Neuronal stem cell (in vitro differentiated cells): ENCODE measurements around the gene ING1.

ENCODE experiments used
- DNase-seq: peaks from one replicate; pipeline ENCODE4 v3.0.0-alpha.2; 2013; ENCODE audit warnings: low spot score
- H2AFZ ChIP-seq: one replicate; pipeline ENCODE4 v1.6.1; 2013; ENCODE audit warnings: mild to moderate bottlenecking, low read length, inconsistent platforms
- H2AK5ac ChIP-seq: 2 replicates; pipeline ENCODE4 v1.6.1; 2013; ENCODE audit warnings: low read depth, mild to moderate bottlenecking, inconsistent platforms, low read length, moderate library complexity, mixed read lengths
- H2BK120ac ChIP-seq: 2 replicates; pipeline ENCODE4 v1.6.1; 2013; ENCODE audit warnings: low read depth, mild to moderate bottlenecking, inconsistent platforms, low read length, moderate library complexity, mixed read lengths
- H2BK12ac ChIP-seq: one replicate; pipeline ENCODE4 v1.6.1; 2013; ENCODE audit warnings: low read length, inconsistent platforms
- H2BK15ac ChIP-seq: 2 replicates; pipeline ENCODE4 v1.6.1; 2013; ENCODE audit warnings: mild to moderate bottlenecking, low read length, inconsistent platforms, mixed read lengths
- H2BK5ac ChIP-seq: one replicate; pipeline ENCODE4 v1.6.1; 2013; ENCODE audit warnings: inconsistent platforms, mild to moderate bottlenecking, low read length, moderate library complexity
- H3K14ac ChIP-seq: one replicate; pipeline ENCODE4 v1.6.1; 2013; ENCODE audit warnings: low read length, inconsistent platforms
- H3K18ac ChIP-seq: 2 replicates; pipeline ENCODE4 v1.6.1; 2013; ENCODE audit warnings: low read length, inconsistent platforms
- H3K23ac ChIP-seq: 2 replicates; pipeline ENCODE4 v1.6.1; 2013; ENCODE audit warnings: low read depth, mild to moderate bottlenecking, mixed read lengths, low read length, inconsistent platforms; ENCODE audit not compliant: poor library complexity
- H3K27ac ChIP-seq: replicated peaks from 3 replicates; pipeline ENCODE4 v1.5.1; 2013; ENCODE audit warnings: low read length, inconsistent platforms
- H3K27me3 ChIP-seq, 3 experiments: 2 replicates each; pipeline ENCODE4 v1.6.1; 2013; ENCODE audit warnings: low read length in 3 of 3, mild to moderate bottlenecking in 2 of 3, inconsistent platforms in 1 of 3, low read depth in 1 of 3, mixed read lengths in 1 of 3, moderate library complexity in 1 of 3; ENCODE audit not compliant: control insufficient read depth in 3 of 3, insufficient read depth in 3 of 3
- H3K36me3 ChIP-seq, 2 donors: replicated peaks in 1 of 2; 2 replicates each; pipeline ENCODE4 v1.6.1; 2013; ENCODE audit warnings: low read length in 2 of 2; ENCODE audit not compliant: control insufficient read depth in 2 of 2, insufficient read depth in 2 of 2
- H3K4ac ChIP-seq: 2 replicates; pipeline ENCODE4 v1.6.1; 2013; ENCODE audit warnings: inconsistent platforms, mild to moderate bottlenecking, low read length, moderate library complexity
- H3K4me1 ChIP-seq, 2 donors: 1 replicate in 1 of 2; 2 replicates in 1 of 2; pipeline ENCODE4 v1.6.1; 2013; ENCODE audit warnings: low read length in 2 of 2, low read depth in 1 of 2; ENCODE audit not compliant: control insufficient read depth in 2 of 2, insufficient read depth in 1 of 2
- H3K4me2 ChIP-seq: one replicate; pipeline ENCODE4 v1.6.1; 2013; ENCODE audit warnings: mild to moderate bottlenecking, low read length, inconsistent platforms; ENCODE audit not compliant: insufficient read depth, poor library complexity, severe bottlenecking
- H3K4me3 ChIP-seq, 2 donors: 2 replicates each; pipeline ENCODE4 v1.5.1; 2013; ENCODE audit warnings: low read length in 2 of 2, mild to moderate bottlenecking in 2 of 2, inconsistent platforms in 1 of 2, moderate library complexity in 1 of 2
- H3K79me1 ChIP-seq: one replicate; pipeline ENCODE4 v1.6.1; 2013; ENCODE audit warnings: low read depth, mild to moderate bottlenecking, inconsistent platforms, low read length, moderate library complexity
- H3K9ac ChIP-seq: one replicate; pipeline ENCODE4 v1.6.1; 2013; ENCODE audit warnings: mild to moderate bottlenecking, low read depth, low read length, inconsistent platforms; ENCODE audit not compliant: poor library complexity
- H3K9me3 ChIP-seq, 2 donors: replicated peaks in 1 of 2; 2 replicates each; pipeline versions ENCODE3 to v1.6.1; 2013; ENCODE audit warnings: low read length in 2 of 2, mild to moderate bottlenecking in 2 of 2, inconsistent platforms in 1 of 2, low read depth in 1 of 2, mixed read lengths in 1 of 2, moderate library complexity in 1 of 2; ENCODE audit not compliant: control insufficient read depth in 2 of 2, insufficient read depth in 1 of 2
- H4K8ac ChIP-seq: one replicate; pipeline ENCODE4 v1.6.1; 2013; ENCODE audit warnings: low read depth, mild to moderate bottlenecking, inconsistent platforms, low read length, moderate library complexity
- H4K91ac ChIP-seq: one replicate; pipeline ENCODE4 v1.6.1; 2013; ENCODE audit warnings: low read length, low read depth, mild to moderate bottlenecking, inconsistent platforms; ENCODE audit not compliant: poor library complexity
- WGBS, 2 donors: extraction: QIAGEN DNeasy Blood & Tissue Kit; methylation state at CpG; one replicate each; pipeline ENCODE4 v1.1.7; 2013; ENCODE audit warnings: missing lambda C conversion rate in 2 of 2, mixed read lengths in 1 of 2; ENCODE audit not compliant: insufficient read length in 2 of 2, insufficient replicate concordance in 1 of 2; ENCODE audit errors: extremely low coverage in 2 of 2; 5-methylcytosine and 5-hydroxymethylcytosine counted together

The ING1 gene

GRCh38 chr13:110705826-110706569 is 7.5 kb upstream of the ING1 start, which contains the start of gene CARS2:
CARS2 (minus strand) TSS chr13:110706116; CDS start chr13:110706093, 23 bp downstream.
- peak within 1 kb of the TSS; percentile 71 for H3K27ac ChIP-seq
- peak within 1 kb of the TSS; percentile 61 for H2BK120ac ChIP-seq
- peak within 1 kb of the TSS; percentile 80 to 93 for H3K4me3 ChIP-seq
- peak within 1 kb of the TSS; percentile 59 for H2BK12ac ChIP-seq
- H3K79me1 ChIP-seq = peaks cover 5% of the 10 kb centered on the region
- peaks cover 0 to 1% (median 0%) of the 10 kb centered on the region in 3 experiments for H3K27me3 ChIP-seq
- H3K18ac ChIP-seq = peak within 1 kb of the TSS; percentile 98
- peak within 1 kb of the TSS; percentile 97 for H3K14ac ChIP-seq
- peak within 1 kb of the TSS; percentile 94 for H2BK5ac ChIP-seq
- peaks cover 2 to 33% of the 10 kb centered on the region in 2 donors for H3K36me3 ChIP-seq
- DNase-seq = peak; percentile 95
- H3K23ac ChIP-seq = peak within 1 kb of the TSS; percentile 58
- H4K8ac ChIP-seq = peak within 1 kb of the TSS; percentile 100
- peaks cover 0 to 2% of the 10 kb centered on the region in 2 donors for H3K9me3 ChIP-seq
- peak within 1 kb of the TSS; percentile 37 for H3K4ac ChIP-seq
- H3K9ac ChIP-seq = peak within 1 kb of the TSS; percentile 98
- H3K4me2 ChIP-seq = peak within 1 kb of the TSS; percentile 83
- H4K91ac ChIP-seq = peak within 1 kb of the TSS; percentile 19
- WGBS, 2 donors = no CpG with 5 or more reads among the region's 80 CpGs
- H2AK5ac ChIP-seq = peak within 1 kb of the TSS; percentile 92
- peak within 1 kb of the TSS; percentile 93 for H2AFZ ChIP-seq
- peaks cover 5 to 15% of the 10 kb centered on the region in 2 donors for H3K4me1 ChIP-seq
- H2BK15ac ChIP-seq = peak within 1 kb of the TSS; percentile 91

GRCh38 chr13:110706570-110707372 is 6.7 kb upstream of the ING1 start:
- DNase-seq = no peak
- WGBS, 2 donors = no CpG with 5 or more reads among the region's 8 CpGs
- Histone ChIP-seq H3K36me3 (peaks cover 2 to 25% of the 10 kb centered on the region in 2 donors), H3K9ac (peak overlapping the region; percentile 94), H3K27me3 (peaks cover 0 to 1% (median 0%) of the 10 kb centered on the region in 3 experiments), H3K23ac (peak overlapping the region; percentile 58), H3K14ac (peak overlapping the region; percentile 2), H2AFZ (peak overlapping the region; percentile 93), H3K4me2 (peak overlapping the region; percentile 79), H3K9me3 (peaks cover 0 to 2% of the 10 kb centered on the region in 2 donors), H3K27ac (peak overlapping the region; percentile 71), H3K4me3 (peak overlapping the region; percentile 77 to 80), H3K4me1 (peaks cover 5 to 15% of the 10 kb centered on the region in 2 donors), H3K4ac (no peak overlapping the region), H4K91ac (peak overlapping the region; percentile 19), H4K8ac (peak overlapping the region; percentile 44), H2BK12ac (peak overlapping the region; percentile 59), H3K18ac (peak overlapping the region; percentile 98), H3K79me1 (peaks cover 5% of the 10 kb centered on the region), H2AK5ac (peak overlapping the region; percentile 38), H2BK5ac (peak overlapping the region; percentile 94), H2BK15ac (peak overlapping the region; percentile 91), H2BK120ac (peak overlapping the region; percentile 56)

DNA sequence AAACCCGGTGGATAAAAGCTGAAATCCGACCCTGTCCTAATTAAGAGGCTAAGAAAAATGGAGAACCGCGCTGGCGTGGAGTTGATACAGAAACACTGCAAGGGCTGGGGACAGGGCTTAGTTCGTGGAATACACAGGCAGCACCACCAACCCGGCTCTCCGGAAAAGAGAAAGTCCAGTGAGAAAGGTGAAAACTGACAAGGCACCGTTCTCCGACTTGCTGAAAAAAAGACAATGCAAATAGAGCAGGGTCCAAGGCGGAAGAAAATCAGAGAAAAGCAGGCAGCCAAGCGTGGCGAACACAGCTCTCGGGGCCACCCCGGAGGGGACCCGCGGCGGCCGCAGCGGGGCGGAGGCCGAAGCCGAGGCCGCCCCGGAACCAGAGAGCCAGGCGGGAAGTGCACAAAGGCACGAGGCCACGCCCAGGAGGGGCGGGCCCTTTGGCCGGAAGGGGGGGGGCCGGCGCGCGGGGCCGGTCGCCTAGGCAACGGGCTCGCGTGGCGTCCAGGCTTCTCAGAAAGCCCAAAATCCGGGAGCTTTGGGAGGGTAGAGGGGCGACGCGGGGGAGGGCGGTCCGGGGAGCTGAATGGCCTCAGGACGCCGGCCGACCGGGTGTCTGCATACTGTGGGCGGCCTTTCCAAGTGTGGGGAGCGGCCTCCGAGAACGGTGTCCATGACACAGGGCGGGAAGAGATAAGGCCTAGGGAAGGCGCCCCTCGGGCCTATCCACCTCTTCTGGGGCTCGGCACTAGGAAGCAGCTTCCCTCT is 1.2 kb upstream of the ING1 start:
- Histone ChIP-seq H3K9ac (peak overlapping the region; percentile 98), H2AFZ (peak overlapping the region; percentile 86), H4K8ac (no peak overlapping the region), H2BK12ac (no peak overlapping the region), H3K4me1 (peaks cover 0 to 4% of the 10 kb centered on the region in 2 donors), H3K36me3 (no peaks in the 10 kb centered on the region), H2BK120ac (peak overlapping the region; percentile 98), H3K27me3 (no peaks in the 10 kb centered on the region), H3K18ac (peak overlapping the region; percentile 99), H3K23ac (peak overlapping the region; percentile 98), H3K4ac (peak overlapping the region; percentile 81), H3K9me3 (no peaks in the 10 kb centered on the region), H3K27ac (peak overlapping the region; percentile 100), H3K79me1 (peaks cover 7% of the 10 kb centered on the region), H3K14ac (peak overlapping the region; percentile 98), H3K4me3 (peak overlapping the region; percentile 95), H2BK5ac (peak overlapping the region; percentile 95), H2AK5ac (peak overlapping the region; percentile 96), H2BK15ac (peak overlapping the region; percentile 69), H4K91ac (peak overlapping the region; percentile 99), H3K4me2 (peak overlapping the region; percentile 71)
- no CpG with 5 or more reads among the region's 58 CpGs for WGBS, 2 donors
- DNase-seq = peak; percentile 92
